ENCODE data around the gene COLEC12. TPM values are rescaled to one million over a fixed set of nuclear protein-coding genes. Genes with fewer than 3 reads are reported as not detected.

Gene COLEC12
- total RNA-seq, 1 experiment from 2014 or later = not detected

DNA sequence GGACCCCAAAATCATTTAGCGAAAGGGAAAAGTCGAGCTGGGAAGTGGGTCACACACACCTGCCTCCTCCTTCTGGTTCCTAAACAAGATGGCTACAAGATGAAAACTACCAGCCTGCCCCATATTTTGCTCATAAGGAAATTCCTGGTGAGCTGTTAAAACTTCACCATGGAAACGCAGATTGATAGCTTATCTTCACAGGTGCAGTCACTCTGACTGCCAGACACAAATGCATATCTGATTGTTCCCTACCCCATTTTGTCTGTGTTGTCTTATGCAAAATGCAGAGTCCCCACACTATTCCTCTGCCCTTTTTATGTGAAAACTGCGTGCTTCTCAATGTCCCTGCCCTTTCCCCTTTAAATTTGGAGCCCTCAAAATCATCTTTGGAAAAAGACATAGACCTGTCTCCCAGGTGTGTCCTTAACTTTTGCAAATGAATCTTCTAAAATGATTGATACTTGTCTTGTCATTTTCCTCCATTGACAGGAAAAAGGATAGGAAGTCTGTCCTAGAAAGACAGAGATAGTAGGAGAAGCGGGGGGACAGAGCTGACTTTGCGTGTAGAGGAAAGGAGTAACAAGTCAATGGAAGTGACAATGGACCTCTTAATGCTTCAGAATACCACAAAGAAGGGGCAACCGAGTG, 193.8 kb downstream of the COLEC12 start:
- Histone ChIP-seq H3F3A (ENCODE audit: insufficient read depth, low read depth) (no peaks in the 10 kb centered on the region), H4K20me1 (ENCODE audit: insufficient read depth) (no peaks in the 10 kb centered on the region), H3K4me1 (replicated peaks; ENCODE audit: insufficient read depth) (no peaks in the 10 kb centered on the region), H3K9me2 (ENCODE audit: insufficient read depth) (no peaks in the 10 kb centered on the region), H3K27me3 (ENCODE audit: insufficient read depth, low read depth) (peaks cover 90% of the 10 kb centered on the region), H2AFZ (no peak overlapping the region), H3K4me2 (no peak overlapping the region), H3K27ac (no peak overlapping the region), H3K36me3 (ENCODE audit: low read depth) (no peaks in the 10 kb centered on the region), H3K4me3 (no peak overlapping the region), H3K9me3 (ENCODE audit: insufficient read depth, low read depth) (no peaks in the 10 kb centered on the region), H3K79me2 (ENCODE audit: low read depth) (no peaks in the 10 kb centered on the region)
- intact Hi-C loops (cut with micrococcal nuclease; ENCODE audit: unreplicated experiment) = no loop called here
- CTCF ChIA-PET = no interaction called here
- BruUV-seq (replicated peaks) = no TSS peak
- no peak for DNase-seq
- POLR2A ChIA-PET (ENCODE audit: unreplicated experiment) = no interaction called here
- TF ChIP-seq CTCF (conservative IDR thresholded peaks at IDR 0.05) = no peak
- no peak for TF ChIP-seq EZH2 (IDR thresholded peaks at IDR 0.05; ENCODE audit: low read depth)

DNA sequence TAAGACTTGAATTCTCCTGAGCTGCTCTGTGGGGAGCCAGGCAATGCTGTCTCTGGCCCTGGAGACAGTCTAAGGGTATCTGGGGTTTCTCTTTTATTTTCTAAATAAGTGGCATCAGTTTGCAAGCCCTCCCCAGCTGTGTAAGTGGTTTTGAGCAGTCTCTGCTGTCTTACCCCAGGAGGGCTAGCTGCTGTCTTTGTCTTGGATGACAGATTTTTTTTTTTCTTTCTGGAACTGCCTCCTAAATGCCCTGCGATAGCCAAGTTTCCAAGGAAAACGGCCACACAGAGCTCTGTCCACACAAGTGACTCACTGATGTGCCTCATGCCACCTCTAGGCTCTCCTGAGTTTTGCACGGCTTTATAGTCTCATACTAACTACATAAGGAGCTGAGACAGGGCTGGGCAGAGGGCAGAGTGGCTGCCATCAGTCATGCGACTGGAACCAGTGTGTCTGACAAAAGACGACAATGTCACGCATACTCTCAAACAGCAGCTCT, 195.4 kb downstream of the COLEC12 start:
- no peak for TF ChIP-seq CTCF (conservative IDR thresholded peaks at IDR 0.05)
- TF ChIP-seq EZH2 (IDR thresholded peaks at IDR 0.05; ENCODE audit: low read depth) = no peak
- Histone ChIP-seq H3K79me2 (ENCODE audit: low read depth) (no peaks in the 10 kb centered on the region), H2AFZ (no peak overlapping the region), H3K9me3 (ENCODE audit: insufficient read depth, low read depth) (no peaks in the 10 kb centered on the region), H3K4me2 (no peak overlapping the region), H3K36me3 (ENCODE audit: low read depth) (no peaks in the 10 kb centered on the region), H3F3A (ENCODE audit: insufficient read depth, low read depth) (no peaks in the 10 kb centered on the region), H3K9me2 (ENCODE audit: insufficient read depth) (no peaks in the 10 kb centered on the region), H3K4me1 (replicated peaks; ENCODE audit: insufficient read depth) (no peaks in the 10 kb centered on the region), H3K4me3 (no peak overlapping the region), H3K27me3 (ENCODE audit: insufficient read depth, low read depth) (peaks cover 97% of the 10 kb centered on the region), H4K20me1 (ENCODE audit: insufficient read depth) (no peaks in the 10 kb centered on the region), H3K27ac (no peak overlapping the region)
- CTCF ChIA-PET = no interaction called here
- no peak for DNase-seq
- intact Hi-C loops (cut with micrococcal nuclease; ENCODE audit: unreplicated experiment) = no loop called here
- POLR2A ChIA-PET (ENCODE audit: unreplicated experiment) = interaction anchor here (0.7 kb wide), 1 partner anchor 156 kb away, joined by 8 read pairs; no protein-coding TSS in a partner anchor
- no TSS peak for BruUV-seq (replicated peaks)

DNA sequence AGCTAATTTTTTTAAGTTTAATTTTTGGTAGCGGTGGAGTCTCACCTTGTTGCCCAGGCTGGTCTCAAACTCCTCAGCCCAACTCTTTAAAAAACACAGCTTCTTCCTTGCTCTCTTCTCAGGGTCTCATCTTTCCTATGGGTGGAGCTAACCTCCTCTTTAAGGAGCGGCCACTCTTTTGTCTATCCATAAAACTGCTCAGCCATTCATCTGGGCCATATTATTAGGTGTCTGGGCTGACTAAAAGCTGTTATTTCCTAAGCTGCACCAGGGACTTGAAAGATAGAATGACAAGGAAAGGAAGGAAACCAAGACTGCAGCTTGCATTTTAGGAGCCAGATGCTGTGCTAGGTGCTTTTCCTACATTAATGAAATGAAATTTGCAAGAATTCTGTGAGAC, 196.9 kb downstream of the COLEC12 start:
- Histone ChIP-seq H3K4me3 (no peak overlapping the region), H3F3A (ENCODE audit: insufficient read depth, low read depth) (no peaks in the 10 kb centered on the region), H3K27ac (no peak overlapping the region), H3K4me1 (replicated peaks; ENCODE audit: insufficient read depth) (no peaks in the 10 kb centered on the region), H4K20me1 (ENCODE audit: insufficient read depth) (no peaks in the 10 kb centered on the region), H3K36me3 (ENCODE audit: low read depth) (no peaks in the 10 kb centered on the region), H3K79me2 (ENCODE audit: low read depth) (no peaks in the 10 kb centered on the region), H3K4me2 (no peak overlapping the region), H3K27me3 (ENCODE audit: insufficient read depth, low read depth) (peaks cover 92% of the 10 kb centered on the region), H2AFZ (no peak overlapping the region), H3K9me3 (ENCODE audit: insufficient read depth, low read depth) (no peaks in the 10 kb centered on the region), H3K9me2 (ENCODE audit: insufficient read depth) (no peaks in the 10 kb centered on the region)
- TF ChIP-seq EZH2 (IDR thresholded peaks at IDR 0.05; ENCODE audit: low read depth) (no peak), CTCF (conservative IDR thresholded peaks at IDR 0.05) (no peak)
- CTCF ChIA-PET = no interaction called here
- intact Hi-C loops (cut with micrococcal nuclease; ENCODE audit: unreplicated experiment) = no loop called here
- POLR2A ChIA-PET (ENCODE audit: unreplicated experiment) = no interaction called here
- BruUV-seq (replicated peaks) = no TSS peak
- DNase-seq = no peak
